ENCODE measurements around the gene CAPS.

CAPS gene

GRCh38 chr19:5935473-5936291 is 21.6 kb downstream of the CAPS start:
- no peak for FAIRE-seq

DNA sequence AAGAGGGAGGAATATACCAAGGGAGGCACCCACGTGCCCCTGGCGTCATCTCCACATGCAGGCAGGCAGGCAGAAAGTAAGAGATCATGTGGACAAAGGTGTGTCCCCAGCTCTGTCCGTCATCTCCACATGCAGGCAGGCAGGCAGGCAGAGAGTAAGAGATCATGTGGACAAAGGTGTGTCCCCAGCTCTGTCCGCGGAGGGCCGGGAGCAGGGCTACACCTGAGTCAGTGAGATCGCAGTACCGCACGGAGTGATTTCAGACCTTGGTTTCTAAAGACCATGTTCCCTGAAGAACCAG is 22.2 kb downstream of the CAPS start:
- no peak for FAIRE-seq

DNA sequence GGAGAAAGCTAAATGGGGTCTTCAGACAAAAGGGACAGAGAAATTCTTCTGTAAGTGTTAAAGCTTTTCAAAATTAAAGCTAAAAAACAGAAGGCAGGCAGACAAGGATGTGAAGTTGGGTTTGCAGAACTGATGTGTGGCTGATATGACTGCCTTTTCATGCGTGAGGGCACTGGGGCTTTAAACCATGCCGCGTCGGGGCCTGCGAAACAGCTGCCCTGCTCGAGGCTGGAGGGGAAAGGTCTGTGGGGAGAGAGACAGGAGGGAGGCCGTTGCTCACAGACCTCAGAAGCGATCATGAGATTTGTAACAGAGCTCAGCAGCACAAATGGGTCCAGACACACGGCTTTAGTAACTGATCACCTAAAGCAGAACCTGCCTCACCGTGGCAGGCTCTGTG is 23.5 kb downstream of the CAPS start:
- no peak for FAIRE-seq

DNA sequence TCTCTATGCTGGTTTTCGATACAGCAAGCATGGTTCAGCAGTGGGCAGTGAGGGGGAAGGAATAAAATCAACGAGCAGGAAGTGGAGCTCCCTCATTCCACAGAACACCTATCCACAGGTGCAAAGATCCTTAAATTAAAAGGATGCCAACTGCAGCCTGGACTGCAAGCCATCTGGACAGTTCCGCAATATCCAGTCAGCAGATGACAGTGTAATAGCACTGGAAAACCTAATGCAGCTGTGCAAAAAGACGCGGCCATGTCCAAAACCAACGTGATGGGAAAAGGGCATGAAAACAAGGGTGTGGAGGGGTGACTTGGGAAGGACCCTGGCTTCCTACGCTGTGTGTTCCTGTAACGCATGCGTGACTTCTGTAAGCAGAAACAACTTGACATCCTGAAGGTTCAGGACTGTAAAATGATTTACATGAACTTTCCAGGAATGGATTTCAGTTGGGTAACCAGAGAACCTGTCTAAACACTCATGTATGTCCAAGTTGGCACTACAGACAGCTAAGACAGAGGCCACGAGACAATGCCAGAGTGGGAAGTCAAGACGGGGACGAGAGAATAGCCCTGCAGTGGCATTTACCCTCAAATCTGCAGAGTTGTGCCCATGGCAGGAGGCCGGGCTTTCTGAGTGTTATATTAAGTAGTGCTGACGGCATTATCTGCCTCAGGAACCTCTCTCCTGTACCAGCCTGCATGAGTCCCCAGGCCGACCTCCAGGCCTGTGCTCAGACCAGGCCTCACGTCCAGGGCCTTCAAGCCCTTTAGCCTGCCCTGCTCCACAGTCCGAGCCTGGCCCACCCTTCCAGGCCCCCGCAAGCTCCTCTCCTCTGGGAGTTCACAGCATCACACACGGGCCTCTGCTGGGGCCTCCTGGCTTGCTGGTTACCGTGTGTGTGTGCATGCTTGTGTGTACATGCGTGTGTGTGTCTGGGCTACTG is 26.5 kb downstream of the CAPS start:
- FAIRE-seq, result no peak

DNA sequence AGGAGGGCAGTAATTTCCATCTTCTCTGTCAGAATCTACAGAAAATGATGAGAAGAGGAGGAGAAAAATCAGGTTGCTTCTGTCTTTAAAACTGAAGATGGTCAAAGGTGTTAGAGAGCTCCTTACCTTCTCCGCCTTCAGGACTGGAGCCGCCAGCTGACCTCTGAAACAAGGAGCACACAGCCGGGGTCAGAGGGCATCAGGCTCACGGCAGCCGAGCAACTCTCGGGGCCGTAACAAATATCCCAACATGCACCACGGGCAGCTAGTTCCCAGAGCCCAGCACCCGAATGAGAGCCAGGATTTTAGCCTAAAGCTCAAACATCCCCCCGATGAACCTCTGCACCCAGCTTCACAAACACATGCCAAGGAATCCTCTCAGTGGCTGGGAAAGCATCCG is 27.6 kb downstream of the CAPS start:
- FAIRE-seq, result no peak

DNA sequence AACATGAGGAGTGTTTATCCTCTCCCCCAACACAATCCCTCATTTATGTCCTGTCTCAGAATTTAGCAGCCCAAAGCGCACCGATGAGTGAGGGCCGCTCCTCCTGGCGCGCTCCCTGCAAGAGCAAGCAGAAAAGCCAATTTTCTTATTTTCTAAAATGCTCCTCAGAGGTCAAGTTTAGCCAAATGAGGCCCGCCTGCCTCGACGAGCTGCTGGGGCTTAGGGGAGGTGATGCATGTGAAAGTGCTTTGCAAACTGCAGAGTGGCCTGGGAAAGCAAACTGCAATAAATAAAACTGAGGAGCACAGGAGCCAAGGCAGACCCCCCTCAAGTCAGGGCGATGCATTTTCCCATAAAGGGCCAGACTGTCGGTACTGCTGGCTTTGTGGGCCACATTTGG is 29.0 kb downstream of the CAPS start:
- no peak for FAIRE-seq

DNA sequence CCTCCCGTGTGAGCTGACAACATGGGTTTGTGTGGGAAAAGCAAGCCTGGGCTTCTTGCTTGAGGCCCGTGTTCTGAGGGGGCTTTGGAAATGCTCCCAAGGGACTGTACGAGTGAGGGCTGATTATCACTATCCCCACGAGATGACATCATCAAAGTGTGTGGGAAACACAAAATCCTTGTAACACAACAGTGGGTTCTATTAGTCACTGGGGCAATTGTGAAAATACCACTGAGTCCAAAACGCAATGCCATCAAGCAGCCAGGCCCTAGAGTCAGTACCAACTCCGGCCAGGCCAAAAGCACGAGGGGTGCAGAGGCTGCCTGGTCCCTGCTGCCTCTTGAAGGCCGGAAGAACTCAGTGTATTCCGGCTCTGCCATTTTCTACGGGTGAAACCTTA is 29.6 kb downstream of the CAPS start:
- no peak for FAIRE-seq

DNA sequence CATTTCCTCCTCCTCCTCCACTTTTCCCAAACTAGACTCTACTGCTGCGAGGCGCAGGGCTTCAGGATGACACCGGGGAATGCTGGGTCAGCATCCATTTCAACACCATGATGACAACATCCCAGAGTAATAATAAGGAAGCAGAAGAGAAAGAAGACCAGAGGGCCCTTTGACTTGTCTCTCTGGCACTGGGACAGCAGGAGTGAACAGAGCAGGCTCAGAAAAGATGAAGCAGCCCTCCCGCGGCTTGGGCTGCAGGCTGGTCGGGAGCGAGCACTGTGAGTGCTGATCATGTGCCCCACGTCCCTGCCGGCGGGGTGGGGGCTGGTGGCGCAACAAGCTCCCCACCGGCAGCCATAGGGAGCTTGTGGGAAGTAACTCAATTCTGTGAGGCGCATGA is 33.4 kb downstream of the CAPS start:
- no peak for FAIRE-seq

DNA sequence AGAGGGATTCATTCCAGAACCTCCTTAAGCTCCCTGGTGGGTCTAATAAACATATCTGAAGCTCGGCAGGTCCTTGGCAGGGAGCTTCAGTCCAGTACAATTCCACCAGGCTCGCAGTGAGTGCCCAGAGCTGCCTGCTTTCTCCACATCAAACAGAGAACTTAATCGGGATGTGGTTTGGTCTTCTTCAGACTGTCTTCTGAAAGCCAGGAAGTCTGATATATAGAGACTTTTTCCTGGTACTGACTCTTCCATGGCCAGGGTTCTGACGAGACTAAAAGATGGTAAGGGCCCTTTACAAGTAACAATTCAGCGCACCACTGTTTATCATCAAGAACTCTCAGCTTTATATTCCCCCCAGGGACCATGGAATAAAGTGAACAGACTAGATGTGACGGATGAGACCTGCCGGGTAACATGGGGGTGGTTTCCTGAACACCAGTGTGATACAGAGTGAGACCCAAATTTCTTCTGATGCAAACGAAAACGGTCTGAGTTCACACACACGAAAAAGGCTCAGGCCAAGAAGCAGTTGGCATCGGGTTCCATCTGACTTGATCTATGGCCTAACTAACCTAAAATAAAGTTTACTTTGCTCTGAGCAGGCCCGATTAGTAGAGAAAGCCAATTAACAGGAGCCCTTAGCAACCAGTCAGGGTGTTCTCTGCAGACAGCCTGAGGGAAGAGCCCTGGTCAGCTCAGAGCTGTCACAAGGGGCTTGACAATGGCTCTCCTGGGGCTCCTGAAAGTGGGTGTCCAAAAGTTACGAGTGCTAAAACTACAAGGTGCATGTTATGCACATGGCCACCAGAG is 34.9 kb downstream of the CAPS start:
- FAIRE-seq, result no peak

- FAIRE-seq, result no peak
Measured at GRCh38 chr19:5949792-5950305, 35.8 kb downstream of the CAPS start.

- no peak for FAIRE-seq
Measured at GRCh38 chr19:5950741-5951140, 36.7 kb downstream of the CAPS start.

GRCh38 chr19:5951338-5951861 is 37.3 kb downstream of the CAPS start:
- no peak for FAIRE-seq

DNA sequence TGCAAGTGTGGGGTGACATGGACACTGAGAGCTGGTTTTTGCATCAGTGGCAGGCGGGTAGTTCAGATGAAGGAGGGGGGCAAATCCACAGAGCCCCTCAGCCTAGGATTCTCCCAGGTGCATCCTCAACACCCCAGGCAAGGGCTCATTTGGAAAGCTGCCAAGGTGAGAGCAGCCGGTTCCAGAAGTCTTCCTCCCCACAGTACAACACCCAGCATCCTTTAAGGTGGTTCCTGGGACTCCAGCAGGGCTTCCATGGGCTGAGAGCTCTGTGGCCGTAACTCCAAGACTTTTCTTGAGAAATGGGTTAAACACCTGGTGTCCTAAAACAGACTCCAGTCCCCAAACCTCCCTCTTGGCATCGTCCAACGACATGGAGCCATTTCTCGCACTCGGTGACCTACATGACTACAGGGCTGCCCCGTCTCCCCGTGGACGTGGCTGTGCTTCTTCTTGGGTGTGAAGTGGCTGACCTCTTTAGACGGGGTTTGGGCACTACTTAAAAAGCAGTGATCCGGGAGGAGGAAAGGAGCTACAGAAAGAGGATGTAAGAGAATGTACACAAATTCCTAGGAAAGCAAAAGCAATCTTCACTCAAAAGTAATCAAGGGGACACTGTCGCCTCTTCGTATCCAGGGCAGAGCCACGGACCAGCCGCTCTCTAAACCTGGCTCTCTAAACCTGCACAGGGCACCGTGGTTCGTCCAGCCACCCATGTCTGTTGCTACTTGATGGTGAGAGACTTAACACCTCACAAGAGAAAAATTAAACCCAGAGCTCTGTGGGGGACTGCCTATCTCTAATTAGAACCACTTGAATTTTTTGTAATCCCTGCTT is 38.4 kb downstream of the CAPS start:
- FAIRE-seq, result no peak

DNA sequence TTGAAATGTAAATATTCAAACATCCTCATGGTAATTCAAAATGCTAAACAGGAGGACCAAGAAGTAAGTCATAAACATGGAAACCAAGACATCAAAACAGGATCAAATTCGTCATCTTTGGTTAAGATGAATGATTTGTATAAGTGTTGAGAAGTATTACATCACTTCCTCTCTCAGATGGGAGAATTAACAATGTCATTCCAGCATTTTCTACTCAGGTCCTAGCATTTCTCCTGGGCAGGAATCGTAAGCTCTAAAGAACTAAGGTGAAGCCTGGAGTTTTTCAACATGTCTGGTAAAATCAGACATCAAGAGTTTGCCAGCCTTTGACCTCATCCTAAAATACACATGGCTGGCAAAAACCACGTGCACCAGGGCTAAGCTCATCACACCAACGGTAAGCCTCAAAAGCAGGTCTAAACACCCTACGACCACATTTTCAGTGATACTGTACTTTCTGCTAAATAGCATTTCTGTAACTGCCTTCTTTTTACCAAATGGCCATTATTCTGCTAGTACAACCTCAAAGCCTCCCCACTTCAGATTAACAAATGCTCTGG is 39.1 kb downstream of the CAPS start:
- no peak for FAIRE-seq

DNA sequence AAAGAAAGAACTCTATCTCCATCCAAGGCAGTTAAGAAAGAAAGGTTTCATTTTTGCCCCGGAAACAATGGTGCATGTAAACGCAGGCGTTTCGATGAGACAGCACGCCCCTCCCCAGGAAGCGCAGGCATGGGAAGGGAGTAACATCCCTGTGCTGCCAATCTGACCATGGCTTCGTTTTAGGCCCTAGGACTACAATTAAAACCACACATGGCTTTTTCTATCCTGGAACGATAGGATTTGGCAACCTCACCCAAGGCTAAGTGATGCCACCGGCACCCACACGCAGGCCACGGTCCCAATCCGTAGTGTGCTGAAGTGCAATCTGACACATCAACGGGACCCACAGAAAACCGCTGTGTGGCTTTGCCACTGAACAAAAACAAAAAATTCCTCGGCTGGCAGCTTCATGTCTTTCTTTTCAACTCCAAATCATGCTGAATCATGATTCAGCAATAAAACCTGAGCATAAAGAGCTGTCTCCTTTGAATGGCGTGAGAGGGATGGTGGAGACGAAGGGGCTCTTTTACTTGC is 39.7 kb downstream of the CAPS start:
- FAIRE-seq, result no peak

- no peak for FAIRE-seq
Measured at GRCh38 chr19:5954293-5954692, 40.2 kb downstream of the CAPS start.

- FAIRE-seq, result no peak
Measured at GRCh38 chr19:5955636-5955935, 41.5 kb downstream of the CAPS start.

- FAIRE-seq, result no peak
Measured at GRCh38 chr19:5956323-5956722, 42.3 kb downstream of the CAPS start.

- FAIRE-seq, result no peak
Measured at GRCh38 chr19:5956728-5957127, 42.7 kb downstream of the CAPS start.

- no peak for FAIRE-seq
Measured at GRCh38 chr19:5957170-5957569, 43.1 kb downstream of the CAPS start.

- FAIRE-seq, result no peak
Measured at GRCh38 chr19:5958074-5958850, 44.2 kb downstream of the CAPS start.
